Skeletal muscle satellite cell (primary cell): ENCODE data around the gene OXCT1.

Experiments
- H3K27me3 ChIP-seq: 2 replicates; pipeline ENCODE4 v1.7.0; 2013; ENCODE audit warnings: low read length; ENCODE audit not compliant: control insufficient read depth, insufficient read depth
- H3K36me3 ChIP-seq: 2 replicates; pipeline ENCODE4 v1.7.0; 2013; ENCODE audit warnings: mild to moderate bottlenecking, control low read depth, low read length; ENCODE audit not compliant: insufficient read depth
- H3K4me1 ChIP-seq: 2 replicates; pipeline ENCODE4 v1.7.0; 2013; ENCODE audit warnings: low read length; ENCODE audit not compliant: control insufficient read depth, insufficient read depth
- H3K4me2 ChIP-seq: 2 replicates; pipeline ENCODE4 v1.7.0; 2013; ENCODE audit warnings: mild to moderate bottlenecking, low read length
- H3K4me3 ChIP-seq: 2 replicates; pipeline ENCODE4 v1.7.0; 2013; ENCODE audit warnings: low read length
- H3K9ac ChIP-seq: 2 replicates; pipeline ENCODE4 v1.7.0; 2013; ENCODE audit warnings: mild to moderate bottlenecking, low read depth, low read length, moderate library complexity
- H3K9me3 ChIP-seq: replicated peaks from 2 replicates; pipeline ENCODE4 v1.7.0; 2013; ENCODE audit warnings: mild to moderate bottlenecking, control low read depth, low read length

The OXCT1 gene

DNA sequence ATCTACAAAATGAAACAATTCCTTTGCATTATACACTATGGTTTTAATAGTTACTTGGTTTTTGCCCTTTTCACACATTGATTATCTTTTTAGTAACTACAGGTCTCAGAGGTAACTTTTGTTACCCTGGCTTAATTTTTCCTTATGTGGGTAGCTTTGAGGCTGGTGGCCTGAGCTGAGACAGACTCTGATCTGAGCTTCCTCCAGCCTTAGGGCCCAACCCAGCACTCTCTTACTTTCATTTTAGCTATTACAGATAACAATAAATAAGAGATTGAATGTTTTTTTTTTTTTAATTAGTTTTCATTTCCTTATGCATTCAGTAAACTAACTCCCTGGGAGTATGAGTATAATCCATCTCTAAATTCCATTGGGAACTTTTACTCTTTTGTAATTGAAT is 15.1 kb upstream of the OXCT1 start:
- Histone ChIP-seq H3K27me3 (peaks cover 9% of the 10 kb centered on the region), H3K36me3 (no peaks in the 10 kb centered on the region), H3K4me3 (no peak overlapping the region), H3K9me3 (no peaks in the 10 kb centered on the region), H3K4me2 (no peak overlapping the region), H3K9ac (no peak overlapping the region), H3K4me1 (no peaks in the 10 kb centered on the region)

DNA sequence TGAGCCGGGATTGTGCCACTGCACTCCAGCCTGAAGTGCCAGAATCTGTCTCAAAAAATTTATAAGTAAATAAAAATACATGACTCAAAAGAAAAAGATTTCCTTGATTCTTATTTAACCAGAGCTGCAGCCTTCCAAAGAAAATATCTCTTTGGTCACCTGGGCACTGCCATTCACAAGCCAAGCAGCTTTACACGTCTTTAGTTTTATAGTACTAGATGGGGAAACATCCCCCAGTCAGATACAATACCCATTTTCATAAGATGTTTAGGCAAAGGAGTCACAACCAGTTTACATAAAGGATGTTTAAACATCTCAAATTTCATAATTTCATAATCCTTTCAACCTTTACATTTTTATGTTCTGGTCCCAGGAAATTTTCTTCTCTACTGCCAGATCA is 13.7 kb upstream of the OXCT1 start:
- Histone ChIP-seq H3K9me3 (no peaks in the 10 kb centered on the region), H3K4me2 (no peak overlapping the region), H3K27me3 (peaks cover 9% of the 10 kb centered on the region), H3K36me3 (no peaks in the 10 kb centered on the region), H3K4me3 (no peak overlapping the region), H3K4me1 (no peaks in the 10 kb centered on the region), H3K9ac (no peak overlapping the region)

DNA sequence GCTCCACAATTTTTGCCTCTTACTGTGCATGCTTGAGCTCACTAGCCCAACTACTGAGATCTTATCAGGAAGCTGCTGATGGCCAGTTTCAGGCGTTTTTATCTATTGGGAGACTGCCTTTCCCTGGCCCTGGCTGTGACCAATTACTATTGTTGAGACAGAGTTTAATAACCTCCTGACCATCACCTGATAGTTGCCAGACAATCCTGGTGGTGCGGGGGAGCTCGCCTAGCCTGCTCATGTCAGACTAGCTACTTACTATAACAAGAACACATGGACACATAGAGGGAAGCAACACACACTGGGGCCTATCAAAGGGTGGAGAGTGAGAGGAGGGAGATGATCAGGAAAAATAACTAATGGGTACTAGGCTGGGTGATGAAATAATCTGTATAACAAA is 13.0 kb upstream of the OXCT1 start:
- no peaks in the 10 kb centered on the region for H3K4me1 ChIP-seq
- no peaks in the 10 kb centered on the region for H3K9me3 ChIP-seq
- peaks cover 3% of the 10 kb centered on the region for H3K27me3 ChIP-seq
- H3K9ac ChIP-seq: no peak overlapping the region
- no peaks in the 10 kb centered on the region for H3K36me3 ChIP-seq
- H3K4me2 ChIP-seq: no peak overlapping the region
- H3K4me3 ChIP-seq: no peak overlapping the region

DNA sequence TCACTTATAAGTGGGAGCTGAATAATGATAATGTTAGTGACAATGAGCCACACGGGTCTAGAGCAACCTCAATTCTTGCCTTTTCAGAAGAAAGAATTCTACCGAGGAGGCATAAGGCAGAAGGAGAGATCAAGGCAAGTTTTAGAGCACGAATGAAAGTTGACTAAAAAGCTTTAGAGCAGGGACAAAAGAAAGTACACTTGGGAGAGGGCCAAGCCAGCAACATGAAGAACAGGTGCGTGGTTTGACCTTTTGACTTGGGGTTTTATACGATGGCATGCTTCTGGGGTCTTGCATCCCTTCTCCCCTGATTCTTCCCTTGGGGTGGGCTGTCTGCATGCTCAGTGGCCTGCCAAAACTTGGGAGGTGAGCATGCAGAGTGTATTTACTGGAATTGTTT is 12.5 kb upstream of the OXCT1 start:
- Histone ChIP-seq H3K4me3 (no peak overlapping the region), H3K4me1 (no peaks in the 10 kb centered on the region), H3K27me3 (no peaks in the 10 kb centered on the region), H3K9ac (no peak overlapping the region), H3K36me3 (no peaks in the 10 kb centered on the region), H3K4me2 (no peak overlapping the region), H3K9me3 (no peaks in the 10 kb centered on the region)

DNA sequence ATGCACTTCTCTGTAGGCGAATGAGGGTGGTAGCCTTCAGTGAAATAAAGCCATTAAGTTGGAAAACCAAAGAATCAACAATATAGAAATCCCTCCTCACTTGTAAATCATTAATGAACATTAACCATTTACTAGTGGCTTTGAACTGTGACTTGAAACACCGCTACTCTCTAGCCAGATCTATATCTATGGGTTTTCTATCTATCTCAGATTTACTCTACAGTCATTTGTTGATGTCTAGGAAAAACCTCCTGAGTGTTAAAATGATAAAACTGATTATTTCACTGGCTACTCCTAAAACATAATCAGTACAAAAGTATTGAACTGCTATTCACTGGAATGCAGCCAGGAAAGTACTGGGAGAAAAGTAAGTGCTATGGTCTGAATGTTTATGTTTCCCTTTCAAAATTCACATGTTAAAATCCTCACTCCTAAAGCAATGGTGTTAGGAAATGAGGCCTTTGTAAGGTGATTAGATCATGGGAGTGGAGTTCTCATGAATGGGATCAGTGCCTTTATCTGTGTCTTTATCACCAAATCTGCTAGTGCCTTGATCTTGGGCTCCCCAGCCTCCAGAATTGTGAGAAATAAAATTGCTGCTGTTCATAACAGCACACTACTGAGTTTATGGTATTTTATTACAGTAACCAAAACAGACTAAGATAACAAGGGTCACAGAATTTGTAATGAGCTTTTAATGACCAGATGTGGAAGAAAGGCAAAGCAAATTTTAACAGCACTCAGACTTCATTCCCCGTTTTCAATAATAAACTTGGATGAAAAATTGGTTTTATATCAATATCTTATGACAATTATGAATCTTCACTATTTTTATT is 8.6 kb upstream of the OXCT1 start:
- no peaks in the 10 kb centered on the region for H3K27me3 ChIP-seq
- H3K4me2 ChIP-seq: no peak overlapping the region
- no peaks in the 10 kb centered on the region for H3K4me1 ChIP-seq
- no peak overlapping the region for H3K4me3 ChIP-seq
- no peaks in the 10 kb centered on the region for H3K9me3 ChIP-seq
- H3K9ac ChIP-seq: no peak overlapping the region
- H3K36me3 ChIP-seq: no peaks in the 10 kb centered on the region

DNA sequence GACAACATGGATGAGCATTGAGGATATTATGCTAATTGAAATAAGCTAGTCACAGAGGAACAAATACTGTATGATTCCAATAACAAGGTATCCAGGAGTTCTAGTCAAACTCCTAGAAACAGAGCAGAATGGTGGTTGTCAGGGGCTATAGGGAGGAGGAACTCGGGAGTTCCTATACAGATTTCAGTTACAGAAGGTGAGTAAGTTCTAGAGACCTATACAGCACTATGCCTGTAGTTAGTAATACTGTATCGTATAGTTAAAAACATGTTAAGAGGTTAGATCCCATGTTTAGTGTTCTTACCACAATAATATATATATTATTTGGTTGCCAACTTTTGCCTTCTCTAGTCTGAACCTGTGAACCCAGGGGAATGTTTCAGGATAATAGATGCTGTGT is 7.9 kb upstream of the OXCT1 start:
- Histone ChIP-seq H3K4me1 (no peaks in the 10 kb centered on the region), H3K4me3 (no peak overlapping the region), H3K27me3 (no peaks in the 10 kb centered on the region), H3K4me2 (no peak overlapping the region), H3K36me3 (no peaks in the 10 kb centered on the region), H3K9ac (no peak overlapping the region), H3K9me3 (no peaks in the 10 kb centered on the region)

DNA sequence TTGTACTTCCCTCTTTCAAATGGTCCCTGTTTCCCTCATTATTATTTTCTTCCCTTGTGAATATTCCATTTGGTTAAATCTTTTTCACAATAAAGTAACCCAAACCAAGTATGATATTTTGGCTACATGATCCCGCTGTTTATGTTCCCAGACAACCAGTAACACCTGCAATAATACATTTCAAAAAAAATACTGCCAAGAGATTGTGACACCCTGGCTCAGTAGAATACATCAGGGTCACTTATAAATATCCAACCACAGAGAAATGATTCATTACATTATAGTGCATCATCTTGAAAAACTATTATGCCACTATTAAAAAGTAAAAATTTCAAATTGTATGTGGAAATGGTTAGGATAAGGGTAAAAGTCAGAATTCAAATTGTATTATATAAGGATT is 7.2 kb upstream of the OXCT1 start:
- Histone ChIP-seq H3K4me1 (peaks cover under 1% of the 10 kb centered on the region), H3K4me2 (no peak overlapping the region), H3K9me3 (no peaks in the 10 kb centered on the region), H3K4me3 (no peak overlapping the region), H3K36me3 (no peaks in the 10 kb centered on the region), H3K27me3 (no peaks in the 10 kb centered on the region), H3K9ac (no peak overlapping the region)

DNA sequence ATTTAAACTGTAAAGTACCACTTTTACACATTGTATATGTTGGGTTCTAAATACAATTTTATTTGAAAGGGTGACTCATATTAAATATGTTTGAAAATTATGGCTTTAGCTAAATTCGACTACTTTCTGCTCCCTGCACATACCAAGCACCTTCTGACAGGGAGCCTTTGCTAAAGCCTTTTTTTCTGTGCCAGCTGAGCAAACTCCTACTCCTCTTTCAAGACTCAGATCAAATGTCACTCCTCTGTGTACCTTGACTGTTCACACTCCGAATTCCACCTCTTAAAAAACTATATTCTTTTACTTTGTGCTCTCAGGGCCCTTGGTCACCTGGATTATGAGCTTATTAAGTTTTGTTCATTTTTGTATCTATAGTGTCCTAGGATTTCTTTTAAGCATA is 6.5 kb upstream of the OXCT1 start:
- peaks cover 6% of the 10 kb centered on the region for H3K4me1 ChIP-seq
- H3K4me2 ChIP-seq: no peak overlapping the region

DNA sequence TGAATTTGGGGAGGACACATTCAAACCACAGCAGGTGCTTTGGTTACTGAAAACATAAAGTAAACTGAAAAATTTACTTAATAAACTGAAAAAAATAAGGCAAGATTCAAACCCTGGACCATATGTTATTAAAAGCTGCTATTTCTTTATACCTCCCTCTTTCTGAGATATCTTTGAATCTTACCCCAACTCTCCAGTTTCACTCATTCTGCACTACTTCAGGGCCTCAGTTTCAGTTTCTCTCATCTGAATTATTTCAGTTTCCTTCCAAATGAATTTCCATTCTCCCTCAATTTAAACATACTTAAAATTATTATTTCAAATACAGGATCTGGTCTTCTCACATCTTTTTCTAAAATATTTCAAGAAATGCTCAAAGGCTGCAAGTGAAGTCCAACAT is 4.9 kb upstream of the OXCT1 start:
- no peak overlapping the region for H3K9ac ChIP-seq
- H3K36me3 ChIP-seq: no peaks in the 10 kb centered on the region
- H3K27me3 ChIP-seq: no peaks in the 10 kb centered on the region
- no peaks in the 10 kb centered on the region for H3K9me3 ChIP-seq
- no peak overlapping the region for H3K4me2 ChIP-seq
- H3K4me3 ChIP-seq: no peak overlapping the region
- peaks cover 18% of the 10 kb centered on the region for H3K4me1 ChIP-seq

More for the DNA sequence above, 6.5 kb upstream of the OXCT1 start:
- Histone ChIP-seq H3K27me3 (no peaks in the 10 kb centered on the region), H3K9me3 (no peaks in the 10 kb centered on the region), H3K9ac (no peak overlapping the region), H3K4me3 (no peak overlapping the region), H3K36me3 (no peaks in the 10 kb centered on the region)

DNA sequence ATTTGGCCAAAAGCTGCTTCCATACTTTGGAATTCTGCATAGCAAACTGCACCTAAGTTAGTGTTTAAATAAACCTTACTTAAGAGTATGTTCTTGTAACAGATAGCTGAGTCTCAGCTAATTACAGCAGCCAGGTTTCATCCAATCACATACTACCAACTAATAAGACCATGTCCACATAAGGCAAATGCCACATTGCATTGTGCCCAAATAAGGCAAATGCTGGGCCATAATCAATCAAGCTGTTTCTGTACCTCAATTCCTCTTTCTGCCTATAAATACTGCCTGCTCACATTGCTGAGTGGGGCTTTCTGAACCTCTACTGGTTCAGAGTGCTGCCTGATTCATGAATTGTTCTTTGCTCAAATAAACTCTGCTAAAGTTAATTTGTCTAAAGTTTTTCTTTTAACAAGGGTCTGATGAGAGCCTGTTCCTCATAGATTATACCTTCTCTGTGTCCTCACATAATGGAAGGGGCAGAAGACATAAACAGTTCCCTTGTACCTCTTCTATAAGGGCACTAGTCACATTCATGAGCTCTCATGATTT is 4.4 kb upstream of the OXCT1 start:
- Histone ChIP-seq H3K27me3 (no peaks in the 10 kb centered on the region), H3K36me3 (no peaks in the 10 kb centered on the region), H3K9ac (no peak overlapping the region), H3K4me2 (no peak overlapping the region), H3K9me3 (no peaks in the 10 kb centered on the region), H3K4me1 (peaks cover 18% of the 10 kb centered on the region), H3K4me3 (no peak overlapping the region)

DNA sequence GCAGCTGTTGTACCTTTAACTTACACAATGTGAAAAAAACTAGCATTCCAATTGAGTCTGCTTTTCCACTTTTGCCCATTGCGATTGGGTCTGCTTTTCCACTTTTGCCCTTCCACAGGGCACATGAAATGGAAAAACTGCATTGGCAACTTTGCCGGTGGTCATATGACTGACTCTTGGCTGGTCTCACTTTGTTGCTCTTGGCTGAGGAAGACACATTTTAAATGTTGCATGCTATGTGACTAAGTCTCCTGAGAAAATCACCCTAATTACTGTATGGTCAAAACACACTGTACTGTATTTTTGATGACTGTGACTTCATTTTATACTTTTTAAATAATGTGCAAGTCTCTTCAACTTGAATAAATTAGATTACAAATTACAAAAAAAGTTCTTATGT is 1.6 kb upstream of the OXCT1 start:
- H3K9ac ChIP-seq: no peak overlapping the region
- H3K9me3 ChIP-seq: no peaks in the 10 kb centered on the region
- peaks cover 25% of the 10 kb centered on the region for H3K4me1 ChIP-seq
- H3K36me3 ChIP-seq: no peaks in the 10 kb centered on the region
- H3K27me3 ChIP-seq: no peaks in the 10 kb centered on the region
- H3K4me2 ChIP-seq: no peak overlapping the region
- no peak overlapping the region for H3K4me3 ChIP-seq

DNA sequence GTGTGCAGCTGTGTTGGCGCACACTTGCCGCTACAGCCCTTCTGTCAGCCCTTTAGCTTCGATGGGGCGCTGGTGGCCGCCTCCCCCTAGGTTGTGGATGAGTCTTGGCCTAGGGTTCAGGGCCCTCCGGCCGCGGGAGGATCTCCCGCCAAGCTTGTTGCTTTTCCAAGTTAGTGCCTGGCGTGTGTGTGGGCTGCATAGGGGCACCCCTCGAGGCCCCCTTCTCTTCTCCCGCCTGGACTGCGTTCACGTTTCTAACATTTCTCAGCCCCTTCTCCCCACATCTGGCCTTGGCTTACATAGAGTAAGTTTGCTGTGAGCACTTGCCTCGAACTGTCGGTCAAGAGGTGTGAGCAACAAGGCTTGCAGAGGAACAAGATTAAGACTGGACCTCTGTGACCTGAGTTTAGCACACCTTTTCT is 413 bp upstream of the OXCT1 start:
- Histone ChIP-seq H3K4me2 (peak overlapping the region; percentile 98), H3K27me3 (no peaks in the 10 kb centered on the region), H3K4me3 (peak overlapping the region; percentile 96), H3K9ac (peak overlapping the region; percentile 89), H3K4me1 (peaks cover 25% of the 10 kb centered on the region), H3K36me3 (no peaks in the 10 kb centered on the region), H3K9me3 (no peaks in the 10 kb centered on the region)
